ENCODE data around the gene DGKD.

The DGKD gene

GRCh38 chr2:233446121-233446520 is 91.8 kb downstream of the DGKD start:
- Histone ChIP-seq H3K27ac (replicated peaks) (no peak overlapping the region), H3K4me3 (replicated peaks; ENCODE audit: insufficient read depth, low read length) (no peak overlapping the region), H3K27me3 (ENCODE audit: insufficient read depth, poor library complexity, severe bottlenecking) (no peaks in the 10 kb centered on the region)
- TF ChIP-seq CTCF (IDR thresholded peaks at IDR 0.05; ENCODE audit: insufficient read depth, low read length): no peak
- TF ChIP-seq SPI1 (IDR thresholded peaks at IDR 0.05; ENCODE audit: borderline replicate concordance, low read depth): no peak
- TF ChIP-seq POLR2AphosphoS5 (IDR thresholded peaks at IDR 0.05; ENCODE audit: low read depth): no peak
- no peak for TF ChIP-seq GABPA (IDR thresholded peaks at IDR 0.05; ENCODE audit: low read depth)
- TF ChIP-seq REST (IDR thresholded peaks at IDR 0.05; ENCODE audit: insufficient replicate concordance, low read depth): no peak
- no peak for DNase-seq (ENCODE audit: low read depth in 1 of 2, low spot score in 1 of 2)

GRCh38 chr2:233446606-233447305 is 92.5 kb downstream of the DGKD start:
- DNase-seq (ENCODE audit: low read depth in 1 of 2, low spot score in 1 of 2): no peak
- Histone ChIP-seq H3K27ac (replicated peaks) (no peak overlapping the region), H3K27me3 (ENCODE audit: insufficient read depth, poor library complexity, severe bottlenecking) (no peaks in the 10 kb centered on the region), H3K4me3 (replicated peaks; ENCODE audit: insufficient read depth, low read length) (no peak overlapping the region)
- TF ChIP-seq CTCF (IDR thresholded peaks at IDR 0.05; ENCODE audit: insufficient read depth, low read length) (no peak), GABPA (IDR thresholded peaks at IDR 0.05; ENCODE audit: low read depth) (no peak), REST (IDR thresholded peaks at IDR 0.05; ENCODE audit: insufficient replicate concordance, low read depth) (no peak), SPI1 (IDR thresholded peaks at IDR 0.05; ENCODE audit: borderline replicate concordance, low read depth) (no peak), POLR2AphosphoS5 (IDR thresholded peaks at IDR 0.05; ENCODE audit: low read depth) (no peak)

GRCh38 chr2:233447506-233448219 is 93.4 kb downstream of the DGKD start:
- DNase-seq (ENCODE audit: low read depth in 1 of 2, low spot score in 1 of 2): no peak
- Histone ChIP-seq H3K27me3 (ENCODE audit: insufficient read depth, poor library complexity, severe bottlenecking) (no peaks in the 10 kb centered on the region), H3K4me3 (replicated peaks; ENCODE audit: insufficient read depth, low read length) (no peak overlapping the region), H3K27ac (replicated peaks) (no peak overlapping the region)
- TF ChIP-seq GABPA (IDR thresholded peaks at IDR 0.05; ENCODE audit: low read depth) (no peak), REST (IDR thresholded peaks at IDR 0.05; ENCODE audit: insufficient replicate concordance, low read depth) (no peak), CTCF (IDR thresholded peaks at IDR 0.05; ENCODE audit: insufficient read depth, low read length) (no peak), SPI1 (IDR thresholded peaks at IDR 0.05; ENCODE audit: borderline replicate concordance, low read depth) (no peak), POLR2AphosphoS5 (IDR thresholded peaks at IDR 0.05; ENCODE audit: low read depth) (no peak)
